DOHH2 (cell line): Measurements from ENCODE around the gene BSN.

Experiments used
- H3F3A ChIP-seq: fragments of 200-600 bp; sonication (generic), shearing (Covaris generic); 2 replicates; pipeline ENCODE4 v1.6.0; 2016; ENCODE audit warnings: antibody characterized with exemption, mild to moderate bottlenecking; ENCODE audit not compliant: control insufficient read depth, insufficient read depth
- H3K27ac ChIP-seq: fragments of 200-600 bp; sonication (generic); 2 replicates; pipeline ENCODE4 v1.5.1; 2014; ENCODE audit warnings: low read depth, mild to moderate bottlenecking, low read length, moderate library complexity
- H3K27me3 ChIP-seq: fragments of 200-600 bp; sonication (generic); 2 replicates; pipeline ENCODE4 v1.6.1; 2014; ENCODE audit warnings: mild to moderate bottlenecking, low read length, mixed read lengths; ENCODE audit not compliant: control insufficient read depth
- H3K36me3 ChIP-seq: fragments of 200-600 bp; sonication (generic); 2 replicates; pipeline ENCODE4 v1.6.1; 2014; ENCODE audit warnings: mild to moderate bottlenecking, low read length, moderate library complexity, mixed read lengths; ENCODE audit not compliant: control insufficient read depth
- H3K4me1 ChIP-seq: fragments of 200-600 bp; sonication (generic); 2 replicates; pipeline ENCODE4 v1.6.1; 2014; ENCODE audit warnings: mild to moderate bottlenecking, low read length, mixed read lengths; ENCODE audit not compliant: control insufficient read depth
- H3K4me2 ChIP-seq: fragments of 200-600 bp; sonication (generic); 2 replicates; pipeline ENCODE4 v1.6.0; 2014; ENCODE audit warnings: mild to moderate bottlenecking, low read length, moderate library complexity
- H3K4me3 ChIP-seq: fragments of 200-600 bp; sonication (generic); 2 replicates; pipeline ENCODE4 v1.5.1; 2014; ENCODE audit warnings: mild to moderate bottlenecking, low read length, mixed read lengths
- H3K79me2 ChIP-seq: fragments of 200-600 bp; sonication (generic); 2 replicates; pipeline ENCODE4 v1.6.1; 2014; ENCODE audit warnings: mild to moderate bottlenecking, low read length, mixed read lengths; ENCODE audit not compliant: control insufficient read depth
- H3K9me2 ChIP-seq: fragments of 200-600 bp; sonication (generic); replicated peaks from 2 replicates; pipeline ENCODE4 v1.6.1; 2014; ENCODE audit warnings: mild to moderate bottlenecking, low read length, mixed read lengths; ENCODE audit not compliant: control insufficient read depth
- H3K9me3 ChIP-seq: fragments of 200-600 bp; sonication (generic); 2 replicates; pipeline ENCODE4 v1.6.1; 2014; ENCODE audit warnings: antibody characterized with exemption, low read length, mixed read lengths; ENCODE audit not compliant: control insufficient read depth, insufficient read depth
- H4K20me1 ChIP-seq: fragments of 200-600 bp; sonication (generic); 2 replicates; pipeline ENCODE4 v1.6.0; 2014; ENCODE audit warnings: low read depth, mild to moderate bottlenecking, antibody characterized with exemption, low read length, moderate library complexity; ENCODE audit not compliant: control insufficient read depth, insufficient read depth
- CTCF ChIP-seq: fragments of 200-600 bp; sonication (generic); IDR thresholded peaks from one replicate; pipeline ENCODE4 v1.5.1; 2014; ENCODE audit warnings: antibody characterized with exemption, mild to moderate bottlenecking, low read depth, low read length; ENCODE audit not compliant: poor library complexity, severe bottlenecking
- EZH2phosphoT487 ChIP-seq: fragments of 200-600 bp; sonication (generic); IDR thresholded peaks from 2 replicates; pipeline ENCODE4 v1.6.1; 2017; ENCODE audit warnings: borderline replicate concordance, mild to moderate bottlenecking, antibody characterized with exemption, low read length, moderate library complexity, mixed read lengths

The BSN gene

DNA sequence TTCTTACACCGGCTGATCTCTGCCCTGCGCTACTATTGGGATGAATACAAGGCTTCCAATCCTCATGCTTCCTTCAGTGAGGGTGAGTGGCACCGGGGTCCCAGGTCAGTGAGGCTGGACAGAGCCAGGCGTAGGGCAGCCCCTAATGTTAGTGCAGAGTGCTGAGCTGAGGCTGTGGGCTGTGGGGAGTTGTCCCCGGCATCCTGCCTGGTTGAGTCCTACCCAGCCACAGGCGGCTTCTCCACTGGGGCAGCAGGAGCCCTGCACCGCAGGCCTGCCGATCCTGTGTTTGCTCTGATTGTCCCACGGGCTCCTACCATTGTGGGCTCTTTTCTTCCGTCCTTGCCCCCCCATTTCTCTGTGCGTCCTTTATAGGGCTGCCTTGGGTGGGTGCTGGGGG, 148.4 kb downstream of the BSN start:
- Histone ChIP-seq H4K20me1 (no peaks in the 10 kb centered on the region), H3K9me3 (no peaks in the 10 kb centered on the region), H3K4me1 (no peaks in the 10 kb centered on the region), H3K36me3 (peaks cover 29% of the 10 kb centered on the region), H3K9me2 (no peaks in the 10 kb centered on the region), H3F3A (no peaks in the 10 kb centered on the region), H3K79me2 (no peaks in the 10 kb centered on the region), H3K27me3 (no peaks in the 10 kb centered on the region), H3K4me3 (no peak overlapping the region), H3K27ac (no peak overlapping the region), H3K4me2 (no peak overlapping the region)
- TF ChIP-seq CTCF = no peak
- no peak for TF ChIP-seq EZH2phosphoT487

DNA sequence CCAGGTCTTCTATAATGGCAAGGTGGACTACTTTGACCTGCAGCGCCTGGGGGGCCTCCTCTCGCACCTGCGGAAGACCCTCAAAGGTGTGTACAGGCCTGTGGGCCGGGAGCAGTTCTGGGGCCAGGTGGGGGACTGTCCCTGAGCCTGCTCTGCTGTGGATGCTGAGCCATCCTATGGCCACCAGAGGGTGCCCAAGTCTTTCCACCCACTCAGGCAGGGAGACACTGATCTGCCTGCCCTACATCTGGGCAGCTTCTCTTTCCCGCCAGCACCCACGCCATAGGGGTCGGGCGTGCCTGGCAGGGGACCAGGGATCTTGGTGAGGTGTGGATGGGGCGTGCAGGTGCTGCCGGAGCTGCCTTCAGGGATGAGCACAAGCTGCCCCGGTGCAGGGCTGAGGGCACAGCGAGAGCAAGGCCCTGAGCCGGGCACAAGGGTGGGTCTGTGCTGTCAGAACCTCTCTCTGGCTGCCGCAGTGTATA, 149.2 kb downstream of the BSN start:
- no peak overlapping the region for H3K4me3 ChIP-seq
- no peaks in the 10 kb centered on the region for H3F3A ChIP-seq
- no peaks in the 10 kb centered on the region for H4K20me1 ChIP-seq
- no peaks in the 10 kb centered on the region for H3K9me3 ChIP-seq
- no peaks in the 10 kb centered on the region for H3K79me2 ChIP-seq
- no peak overlapping the region for H3K27ac ChIP-seq
- peaks cover 29% of the 10 kb centered on the region for H3K36me3 ChIP-seq
- no peaks in the 10 kb centered on the region for H3K4me1 ChIP-seq
- no peaks in the 10 kb centered on the region for H3K27me3 ChIP-seq
- H3K9me2 ChIP-seq = no peaks in the 10 kb centered on the region
- H3K4me2 ChIP-seq = no peak overlapping the region
- no peak for TF ChIP-seq EZH2phosphoT487
- TF ChIP-seq CTCF = peak; percentile 82

GRCh38 chr3:49703956-49704355, 149.7 kb downstream of the BSN start:
- TF ChIP-seq CTCF (no peak), EZH2phosphoT487 (no peak)
- no peaks in the 10 kb centered on the region for H3K27me3 ChIP-seq
- no peak overlapping the region for H3K27ac ChIP-seq
- no peak overlapping the region for H3K4me3 ChIP-seq
- H4K20me1 ChIP-seq = no peaks in the 10 kb centered on the region
- H3K36me3 ChIP-seq = peaks cover 29% of the 10 kb centered on the region
- no peaks in the 10 kb centered on the region for H3K9me2 ChIP-seq
- no peaks in the 10 kb centered on the region for H3F3A ChIP-seq
- H3K79me2 ChIP-seq = no peaks in the 10 kb centered on the region
- H3K4me1 ChIP-seq = no peaks in the 10 kb centered on the region
- no peaks in the 10 kb centered on the region for H3K9me3 ChIP-seq
- H3K4me2 ChIP-seq = no peak overlapping the region
